HG02943 (cell line): Measurements from ENCODE around the gene SPG7.

Source experiments
- ATAC-seq: cut with Tn5 transposase; IDR thresholded peaks from one replicate; pipeline ENCODE4 v1.9.1; 2021; ENCODE audit warnings: mild to moderate bottlenecking, low read depth, moderate library complexity; ENCODE audit not compliant: unreplicated experiment

Gene SPG7

DNA sequence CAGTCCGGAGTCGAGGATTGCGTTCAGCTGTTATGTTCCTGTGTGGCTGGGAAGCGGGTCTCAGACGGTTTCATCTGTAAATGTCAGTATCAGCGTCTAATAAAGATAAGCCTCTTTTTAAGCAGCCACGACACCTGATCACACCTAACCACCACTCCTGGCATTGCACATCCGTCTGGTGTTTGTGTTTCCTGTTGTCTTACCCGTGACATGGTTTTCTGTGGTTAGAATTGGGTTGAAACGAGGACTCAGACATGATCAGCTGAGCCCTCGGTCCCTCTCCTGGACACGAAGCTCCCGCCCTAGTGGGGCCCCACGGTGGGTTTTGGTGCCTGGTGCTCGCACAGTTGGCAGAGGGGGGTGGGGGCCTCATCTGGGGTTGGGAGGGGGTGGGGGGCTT is 85.6 kb downstream of the SPG7 start:
- no peak for ATAC-seq

DNA sequence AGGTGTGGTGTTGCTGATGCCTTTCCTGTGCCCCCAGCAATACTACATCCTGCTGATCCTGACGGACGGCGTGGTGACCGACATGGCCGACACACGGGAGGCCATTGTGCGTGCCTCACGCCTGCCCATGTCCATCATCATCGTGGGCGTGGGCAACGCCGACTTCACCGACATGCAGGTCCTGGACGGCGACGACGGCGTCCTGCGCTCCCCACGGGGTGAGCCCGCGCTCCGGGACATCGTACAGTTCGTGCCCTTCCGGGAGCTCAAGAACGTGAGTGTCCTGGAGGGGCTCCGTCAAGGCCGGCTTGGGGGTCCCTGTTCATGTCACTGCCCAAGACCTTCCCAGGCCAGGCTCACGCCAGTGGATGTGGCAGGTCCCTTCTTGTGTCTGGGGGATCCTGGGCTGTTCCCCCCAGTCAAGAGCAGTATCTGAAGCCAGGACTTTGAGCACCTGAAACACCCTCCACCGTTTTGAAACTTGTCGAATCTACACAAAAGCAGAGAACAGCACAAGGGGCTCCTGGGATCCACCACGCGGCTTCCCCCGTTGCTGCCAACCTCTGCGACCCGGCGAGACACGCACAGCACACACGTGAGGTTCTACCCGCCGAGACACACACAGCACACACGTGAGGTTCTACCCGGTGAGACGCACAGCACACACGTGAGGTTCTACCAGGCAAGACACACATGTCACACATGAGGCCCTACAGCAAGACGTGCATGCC is 87.3 kb downstream of the SPG7 start:
- no peak for ATAC-seq

GRCh38 chr16:89596061-89596689 is 88.0 kb downstream of the SPG7 start:
- ATAC-seq, result no peak

- ATAC-seq, result no peak
Observed at GRCh38 chr16:89596957-89597649, 88.9 kb downstream of the SPG7 start.

DNA sequence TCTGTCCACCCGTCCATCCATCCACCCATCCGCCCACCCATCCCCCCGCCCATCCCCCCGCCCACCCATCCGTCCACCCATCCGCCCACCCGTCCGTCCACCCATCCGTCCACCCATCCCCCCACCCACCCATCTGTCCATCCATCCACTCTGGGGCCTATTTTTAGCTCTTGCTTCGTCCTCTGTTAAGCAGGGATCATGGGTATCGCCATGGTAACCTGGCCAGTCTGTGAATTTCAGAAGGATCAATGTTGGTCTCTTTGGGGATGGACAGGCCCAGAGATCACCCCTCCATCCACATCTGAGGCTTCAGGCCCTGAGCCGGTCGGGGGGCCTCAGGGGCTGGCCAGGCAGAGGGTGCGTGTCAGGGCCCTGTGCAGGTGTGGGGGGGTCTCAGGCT is 90.0 kb downstream of the SPG7 start:
- no peak for ATAC-seq

- no peak for ATAC-seq
Observed at GRCh38 chr16:89599451-89599858, 91.3 kb downstream of the SPG7 start.

DNA sequence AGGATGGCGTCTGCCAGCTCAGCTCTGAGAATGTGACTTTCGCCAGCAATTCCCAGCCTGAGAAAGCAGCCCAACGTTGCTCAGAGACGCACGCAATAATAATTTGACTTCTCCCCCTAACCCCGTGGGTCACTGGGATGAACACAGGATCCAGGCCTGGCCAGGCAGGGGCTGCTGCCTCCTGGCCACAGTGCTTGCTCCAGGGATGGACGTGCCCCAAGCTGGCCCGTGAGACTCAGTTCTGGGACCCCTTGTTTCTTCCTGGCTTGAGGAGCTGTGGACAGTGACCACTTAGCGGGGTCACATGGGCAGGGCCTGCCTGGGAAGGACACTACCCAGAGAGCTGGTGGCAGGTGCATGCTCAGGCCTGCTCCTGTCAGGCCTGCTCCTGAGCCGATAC is 91.7 kb downstream of the SPG7 start:
- ATAC-seq, result no peak

DNA sequence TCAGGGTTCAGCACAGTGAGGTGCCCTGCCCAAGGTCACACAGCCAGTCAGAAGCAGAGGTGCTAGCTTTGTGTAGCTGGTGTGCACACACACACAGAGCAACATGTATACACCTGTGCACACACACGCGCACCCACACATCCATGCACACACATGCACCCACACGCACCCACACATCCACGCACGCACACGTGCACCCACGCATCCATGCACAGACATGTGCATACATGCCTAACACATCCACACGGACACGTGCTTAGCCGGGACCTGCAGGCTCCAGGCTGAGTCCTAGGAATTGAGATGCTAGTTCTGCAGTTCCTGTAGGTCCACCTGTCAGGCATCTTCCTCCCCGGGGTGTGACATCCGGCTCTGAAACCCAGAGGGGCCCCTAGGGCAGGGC is 92.2 kb downstream of the SPG7 start:
- ATAC-seq, result no peak

DNA sequence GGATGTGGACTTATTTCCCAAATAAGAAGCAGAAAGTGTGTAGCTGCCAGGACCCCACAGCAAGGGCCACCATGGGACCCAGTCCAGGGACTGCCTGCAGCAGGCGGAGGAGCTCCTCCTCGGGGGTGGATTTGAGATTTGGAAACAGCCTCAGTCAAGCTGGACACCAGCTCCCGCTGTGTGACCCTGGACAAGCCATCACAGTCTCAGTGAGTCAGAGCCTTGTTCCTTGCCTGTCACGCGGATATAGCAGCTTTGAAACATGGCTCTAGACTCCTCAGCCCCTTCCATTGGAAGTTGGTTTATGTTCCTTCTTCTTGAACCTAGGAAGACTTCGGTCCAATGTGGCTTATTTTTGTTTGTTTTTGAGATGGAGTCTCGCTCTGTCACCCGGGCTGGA is 92.8 kb downstream of the SPG7 start:
- no peak for ATAC-seq

GRCh38 chr16:89601906-89602272 is 93.7 kb downstream of the SPG7 start:
- ATAC-seq, result no peak

- ATAC-seq, result no peak
Observed at GRCh38 chr16:89602273-89602951, 94.2 kb downstream of the SPG7 start.

- ATAC-seq, result no peak
Observed at GRCh38 chr16:89602952-89603590, 94.9 kb downstream of the SPG7 start.

DNA sequence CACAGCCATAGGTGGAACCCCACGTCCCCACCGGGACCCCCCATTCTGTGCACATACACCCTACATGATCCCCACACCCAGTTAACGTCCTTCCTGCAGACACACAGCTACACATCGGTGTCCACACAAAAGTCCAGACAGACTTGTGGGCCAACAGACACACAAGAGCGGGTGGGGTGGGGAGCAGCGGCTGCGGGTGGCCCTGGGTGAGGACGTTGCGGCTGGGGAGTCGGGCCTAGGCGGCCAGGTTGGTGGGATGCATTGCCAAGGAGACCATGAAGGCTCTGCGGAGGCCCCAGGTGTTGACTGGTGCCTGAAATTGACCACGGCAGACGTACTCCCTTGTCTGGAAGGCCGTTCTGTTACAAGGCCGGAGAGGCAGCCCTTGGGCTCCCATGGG is 96.6 kb downstream of the SPG7 start:
- ATAC-seq, result no peak

DNA sequence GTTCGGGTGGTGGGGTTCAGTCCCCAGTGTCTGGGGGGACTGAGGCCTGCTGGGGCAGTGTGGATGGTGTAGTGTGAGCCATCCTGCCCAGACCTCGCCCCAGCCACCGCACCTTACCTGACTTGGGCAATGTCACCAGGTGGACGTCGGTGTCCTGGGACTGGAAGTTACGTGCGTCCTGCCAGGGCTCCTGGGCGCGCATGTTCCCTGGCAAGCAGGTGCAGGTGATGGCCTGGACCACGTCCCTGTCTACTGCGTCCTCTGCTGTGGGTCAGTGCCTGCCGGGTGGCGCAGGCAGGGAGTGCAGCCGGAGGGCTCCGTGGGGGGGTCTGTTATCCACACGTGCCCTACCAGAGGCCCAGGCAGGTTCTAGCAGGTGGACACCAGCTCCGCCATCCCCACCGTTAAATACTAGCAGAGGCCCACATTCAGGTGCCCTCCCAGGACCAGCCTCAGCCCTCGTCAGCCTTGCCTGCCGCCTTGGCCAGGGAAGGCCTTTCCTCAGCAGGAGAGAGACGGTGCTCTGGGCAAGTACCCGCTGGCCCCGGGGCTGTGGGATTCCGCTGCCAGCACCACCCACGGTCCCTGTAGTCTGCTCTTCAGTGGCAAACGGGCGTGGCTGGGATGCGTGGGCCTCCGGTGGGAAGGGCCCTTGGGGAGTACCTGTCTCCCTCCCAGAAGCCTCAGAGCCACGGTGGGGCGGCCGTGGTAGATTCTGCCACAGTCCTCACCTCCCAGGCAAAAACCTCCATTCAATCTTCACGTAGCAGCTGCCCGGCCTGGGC is 97.2 kb downstream of the SPG7 start:
- no peak for ATAC-seq

DNA sequence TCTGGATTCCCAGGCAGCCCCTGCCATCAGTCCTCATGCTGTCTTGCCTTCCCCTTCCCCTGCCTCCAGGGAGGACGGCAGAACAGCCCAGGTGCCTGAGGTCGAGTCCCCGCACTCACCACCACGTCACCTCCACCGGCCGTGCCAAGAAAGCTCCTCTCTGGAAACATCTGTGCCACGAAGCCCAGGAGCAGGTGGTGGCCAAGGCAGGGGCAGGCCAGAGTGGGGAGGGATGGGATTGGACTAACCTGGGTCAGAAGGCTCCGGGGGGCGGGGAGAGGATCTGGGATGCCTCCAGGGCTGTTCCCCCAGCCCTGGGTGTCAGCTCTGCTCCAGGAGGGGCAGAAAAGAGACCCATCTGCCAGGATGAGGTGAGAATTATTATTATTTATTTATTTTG is 97.8 kb downstream of the SPG7 start:
- no peak for ATAC-seq
